ENCODE measurements around the gene ARHGAP10.
"Not testable (repeated sequence)": the region's sequence is repeated elsewhere in the genome, so short reads cannot be mapped to it uniquely, and the experiment has no call there.

Gene ARHGAP10

GRCh38 chr4:147991543-147992283 is 259.8 kb downstream of the ARHGAP10 start:
- no peak for DNase-seq (ENCODE audit: low read depth)

- no peak for DNase-seq (ENCODE audit: low read depth)
Observed at GRCh38 chr4:147994076-147994475, 262.2 kb downstream of the ARHGAP10 start.

- no peak for DNase-seq (ENCODE audit: low read depth)
Observed at GRCh38 chr4:147994491-147995385, 262.9 kb downstream of the ARHGAP10 start.

GRCh38 chr4:147996859-147997258 is 265.0 kb downstream of the ARHGAP10 start:
- DNase-seq (ENCODE audit: low read depth): no peak

GRCh38 chr4:148000038-148000437 is 268.1 kb downstream of the ARHGAP10 start:
- not testable (repeated sequence) for DNase-seq (ENCODE audit: low read depth)

GRCh38 chr4:148004228-148004857 is 272.5 kb downstream of the ARHGAP10 start:
- DNase-seq (ENCODE audit: low read depth): no peak

GRCh38 chr4:148006001-148006400 is 274.1 kb downstream of the ARHGAP10 start:
- DNase-seq (ENCODE audit: low read depth): no peak

- peak; percentile 89 for DNase-seq (ENCODE audit: low read depth)
Observed at GRCh38 chr4:148007314-148007760, 275.4 kb downstream of the ARHGAP10 start.

- DNase-seq (ENCODE audit: low read depth): no peak
Observed at GRCh38 chr4:148007792-148008191, 275.9 kb downstream of the ARHGAP10 start.

GRCh38 chr4:148015058-148015457 is 283.2 kb downstream of the ARHGAP10 start:
- DNase-seq (ENCODE audit: low read depth): no peak

GRCh38 chr4:148015468-148015867 is 283.6 kb downstream of the ARHGAP10 start:
- DNase-seq (ENCODE audit: low read depth): no peak

GRCh38 chr4:148016063-148016637 is 284.3 kb downstream of the ARHGAP10 start:
- DNase-seq (ENCODE audit: low read depth): no peak

- DNase-seq (ENCODE audit: low read depth): no peak
Observed at GRCh38 chr4:148017801-148018200, 285.9 kb downstream of the ARHGAP10 start.

- no peak for DNase-seq (ENCODE audit: low read depth)
Observed at GRCh38 chr4:148021686-148022085, 289.8 kb downstream of the ARHGAP10 start.

GRCh38 chr4:148022975-148023374 is 291.1 kb downstream of the ARHGAP10 start:
- no peak for DNase-seq (ENCODE audit: low read depth)

- no peak for DNase-seq (ENCODE audit: low read depth)
Observed at GRCh38 chr4:148023512-148024181, 291.8 kb downstream of the ARHGAP10 start.

- peak; percentile 95 for DNase-seq (ENCODE audit: low read depth)
Observed at GRCh38 chr4:148025981-148026380, 294.1 kb downstream of the ARHGAP10 start.

GRCh38 chr4:148027201-148027600 is 295.3 kb downstream of the ARHGAP10 start:
- no peak for DNase-seq (ENCODE audit: low read depth)

- DNase-seq (ENCODE audit: low read depth): no peak
Observed at GRCh38 chr4:148029781-148030180, 297.9 kb downstream of the ARHGAP10 start.

GRCh38 chr4:148030193-148030873 is 298.4 kb downstream of the ARHGAP10 start:
- DNase-seq (ENCODE audit: low read depth): peak; percentile 48

- DNase-seq (ENCODE audit: low read depth): no peak
Observed at GRCh38 chr4:148034813-148035212, 302.9 kb downstream of the ARHGAP10 start.

All from GM04503 (cell line).